ENCODE data around the gene PDE9A. TPM values are rescaled to one million over a fixed set of nuclear protein-coding genes. Genes with fewer than 3 reads are reported as not detected.

PDE9A gene
- total and polyA plus RNA-seq, 4 donors: 2.6 to 16.2 (median 7.8) TPM

DNA sequence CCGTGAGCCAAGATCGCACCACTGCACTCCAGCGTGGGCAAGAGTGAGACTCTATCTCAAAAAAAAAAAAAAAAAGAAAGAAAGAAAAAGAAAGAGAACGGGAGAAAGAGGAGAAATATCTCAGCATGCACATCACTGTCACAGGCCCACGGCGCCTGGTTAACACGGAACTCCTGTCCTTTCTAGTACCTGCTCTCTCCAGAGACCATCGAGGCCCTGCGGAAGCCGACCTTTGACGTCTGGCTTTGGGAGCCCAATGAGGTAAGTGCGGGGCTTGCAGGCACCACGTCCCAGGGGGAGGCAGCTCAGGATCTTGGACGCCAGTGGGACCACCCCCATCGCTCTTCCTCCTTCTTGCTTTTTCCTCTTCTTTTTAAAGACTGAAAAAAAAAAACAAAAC is 100.4 kb downstream of the PDE9A start:
- no peak overlapping the region for H3K4me3 ChIP-seq (ENCODE audit: low read length in 2 of 2)
- H3K9me3 ChIP-seq (ENCODE audit: control insufficient read depth, low read length): no peaks in the 10 kb centered on the region
- 90 to 93% methylated on average over 15 of the region's 15 CpGs for WGBS, 2 donors
- no peaks in the 10 kb centered on the region for H3K27me3 ChIP-seq (ENCODE audit: control insufficient read depth in 1 of 2, insufficient read depth in 2 of 2, low read length in 1 of 2)
- no peak overlapping the region for H3K27ac ChIP-seq (ENCODE audit: low read depth in 1 of 2, low read length in 2 of 2)
- DNase-seq: no peak
- no peaks in the 10 kb centered on the region for H3K4me1 ChIP-seq (ENCODE audit: control insufficient read depth in 1 of 2, insufficient read depth in 2 of 2, low read length in 2 of 2)
- H3K36me3 ChIP-seq (ENCODE audit: control insufficient read depth in 1 of 2, insufficient read depth in 2 of 2, low read length in 1 of 2): no peaks in the 10 kb centered on the region
- no peak for ATAC-seq (ENCODE audit: low FRiP score)
- intact Hi-C loops (cut with DNase I): no loop called here

DNA sequence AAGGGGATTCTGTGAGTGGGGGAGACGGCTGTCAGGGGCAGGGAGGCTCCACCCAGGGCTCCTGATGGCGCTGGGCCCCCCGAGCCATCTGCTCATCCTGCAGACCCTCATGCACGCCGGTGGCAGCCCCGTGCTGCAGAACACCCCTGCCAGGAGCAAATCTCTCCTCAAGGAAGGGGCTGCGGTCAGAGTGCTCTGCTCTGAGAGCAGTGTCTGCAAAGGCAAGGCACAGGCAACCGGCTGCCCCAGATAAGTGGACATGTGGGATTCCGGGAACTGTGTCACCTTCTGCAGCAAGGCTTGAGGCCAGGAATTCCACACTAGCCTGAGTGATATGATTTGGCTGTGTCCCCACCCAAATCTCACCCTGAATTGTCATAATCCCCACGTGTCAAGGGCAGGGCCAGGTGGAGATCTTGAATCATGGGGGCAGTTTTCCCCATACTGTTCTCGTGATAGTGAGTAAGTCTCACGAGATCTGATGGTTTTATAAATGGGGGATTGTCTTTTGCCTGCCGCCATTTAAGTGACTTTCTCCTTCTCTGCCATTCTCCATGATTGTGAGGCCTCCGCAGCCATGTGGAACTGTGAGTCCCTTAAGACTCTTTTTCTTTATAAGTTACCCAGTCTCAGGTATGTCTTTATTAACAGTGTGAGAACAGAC is 101.0 kb downstream of the PDE9A start:
- Histone ChIP-seq H3K27ac (ENCODE audit: low read depth in 1 of 2, low read length in 2 of 2) (no peak overlapping the region), H3K9me3 (ENCODE audit: control insufficient read depth, low read length) (no peaks in the 10 kb centered on the region), H3K4me1 (ENCODE audit: control insufficient read depth in 1 of 2, insufficient read depth in 2 of 2, low read length in 2 of 2) (no peaks in the 10 kb centered on the region), H3K36me3 (ENCODE audit: control insufficient read depth in 1 of 2, insufficient read depth in 2 of 2, low read length in 1 of 2) (no peaks in the 10 kb centered on the region), H3K4me3 (ENCODE audit: low read length in 2 of 2) (no peak overlapping the region), H3K27me3 (ENCODE audit: control insufficient read depth in 1 of 2, insufficient read depth in 2 of 2, low read length in 1 of 2) (no peaks in the 10 kb centered on the region)
- WGBS, 2 donors: 74 to 77% methylated on average over 14 of the region's 14 CpGs
- intact Hi-C loops (cut with DNase I): no loop called here
- DNase-seq: peak in 1 of 2 donors; percentile 42
- ATAC-seq (ENCODE audit: low FRiP score): no peak

DNA sequence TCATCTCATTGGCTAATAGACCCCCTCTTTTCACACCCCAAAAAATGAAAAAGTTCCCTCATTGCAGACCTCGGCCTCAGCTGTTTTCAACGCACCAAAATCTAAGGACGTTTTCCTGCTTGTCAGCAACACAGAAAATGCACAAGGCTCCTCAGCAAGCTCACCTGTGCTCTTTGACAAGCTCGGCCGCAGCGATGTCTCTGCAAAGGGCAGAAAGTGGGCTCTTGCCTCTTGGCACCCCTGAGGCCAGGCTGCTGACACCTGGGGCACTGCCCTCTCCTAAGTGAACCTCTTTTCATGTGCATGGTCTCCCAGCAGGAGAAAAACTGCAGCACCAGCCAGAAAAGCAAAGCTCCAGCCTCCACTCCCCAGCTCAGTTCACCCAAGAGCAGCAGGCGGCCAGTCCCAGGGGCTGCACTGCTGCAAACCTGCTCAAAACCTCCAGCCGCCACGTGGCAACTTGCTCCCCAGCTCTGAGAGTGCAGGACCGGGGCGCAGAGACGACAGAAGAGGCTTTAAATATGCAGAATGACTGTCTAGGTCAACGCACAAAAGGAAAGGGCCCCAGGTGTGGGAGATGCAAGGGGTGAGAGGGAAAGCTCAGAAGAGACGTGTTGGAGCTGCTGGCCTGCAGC is 101.7 kb downstream of the PDE9A start:
- DNase-seq: no peak
- H3K4me3 ChIP-seq (ENCODE audit: low read length in 2 of 2): no peak overlapping the region
- H3K9me3 ChIP-seq (ENCODE audit: control insufficient read depth, low read length): no peaks in the 10 kb centered on the region
- H3K27ac ChIP-seq (ENCODE audit: low read depth in 1 of 2, low read length in 2 of 2): no peak overlapping the region
- H3K36me3 ChIP-seq (ENCODE audit: control insufficient read depth in 1 of 2, insufficient read depth in 2 of 2, low read length in 1 of 2): no peaks in the 10 kb centered on the region
- no peaks in the 10 kb centered on the region for H3K27me3 ChIP-seq (ENCODE audit: control insufficient read depth in 1 of 2, insufficient read depth in 2 of 2, low read length in 1 of 2)
- 84 to 87% methylated on average over 14 of the region's 14 CpGs for WGBS, 2 donors
- H3K4me1 ChIP-seq (ENCODE audit: control insufficient read depth in 1 of 2, insufficient read depth in 2 of 2, low read length in 2 of 2): no peaks in the 10 kb centered on the region
- intact Hi-C loops (cut with DNase I): no loop called here
- no peak for ATAC-seq (ENCODE audit: low FRiP score)

DNA sequence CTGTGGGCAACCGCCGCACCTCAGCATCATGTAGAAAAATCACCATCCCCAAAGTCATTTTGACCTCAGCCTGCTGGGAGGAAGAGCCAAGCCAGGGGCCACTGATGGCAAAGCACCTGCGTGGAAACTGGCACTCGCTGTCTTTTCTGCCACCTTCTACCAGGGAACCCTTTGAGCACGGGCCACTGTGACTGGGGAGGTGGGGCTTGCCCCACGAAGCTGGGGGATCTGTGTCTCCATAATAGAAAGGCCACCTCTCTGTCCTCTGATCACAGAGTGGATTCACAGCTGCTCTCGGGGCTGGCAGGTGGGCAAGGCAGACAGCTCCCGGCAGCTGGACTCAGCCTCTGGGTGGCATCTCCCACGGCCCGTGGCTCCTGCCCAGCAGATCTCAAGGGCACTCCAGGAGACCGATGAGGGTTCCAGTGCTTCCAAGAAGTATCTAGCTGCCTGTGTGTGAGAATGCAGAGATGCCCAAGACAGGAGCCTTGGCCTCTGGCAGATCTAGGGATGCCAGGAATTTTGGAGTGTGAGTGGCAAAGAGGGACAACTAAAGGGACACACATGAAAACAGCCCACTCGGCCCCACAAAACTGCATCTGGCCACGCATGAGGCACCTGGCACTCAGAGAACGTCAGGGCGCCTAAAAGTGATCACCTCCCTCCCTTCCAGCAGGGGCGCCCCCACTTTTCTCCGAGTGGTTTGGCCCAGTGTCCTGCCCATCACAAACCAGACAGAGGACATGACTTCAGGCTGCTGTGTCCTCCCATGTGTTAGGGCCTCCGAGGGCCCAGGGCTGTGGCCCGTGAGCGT is 102.6 kb downstream of the PDE9A start:
- WGBS, 2 donors: 88 to 90% methylated on average over 20 of the region's 20 CpGs
- DNase-seq (peak in 1 of 2 donors; percentile 32), ATAC-seq (ENCODE audit: low FRiP score) (no peak)
- no peak overlapping the region for H3K27ac ChIP-seq (ENCODE audit: low read depth in 1 of 2, low read length in 2 of 2)
- intact Hi-C loops (cut with DNase I): no loop called here
- no peaks in the 10 kb centered on the region for H3K9me3 ChIP-seq (ENCODE audit: control insufficient read depth, low read length)
- no peaks in the 10 kb centered on the region for H3K27me3 ChIP-seq (ENCODE audit: control insufficient read depth in 1 of 2, insufficient read depth in 2 of 2, low read length in 1 of 2)
- no peak overlapping the region for H3K4me3 ChIP-seq (ENCODE audit: low read length in 2 of 2)
- no peaks in the 10 kb centered on the region for H3K36me3 ChIP-seq (ENCODE audit: control insufficient read depth in 1 of 2, insufficient read depth in 2 of 2, low read length in 1 of 2)
- no peaks in the 10 kb centered on the region for H3K4me1 ChIP-seq (ENCODE audit: control insufficient read depth in 1 of 2, insufficient read depth in 2 of 2, low read length in 2 of 2)

DNA sequence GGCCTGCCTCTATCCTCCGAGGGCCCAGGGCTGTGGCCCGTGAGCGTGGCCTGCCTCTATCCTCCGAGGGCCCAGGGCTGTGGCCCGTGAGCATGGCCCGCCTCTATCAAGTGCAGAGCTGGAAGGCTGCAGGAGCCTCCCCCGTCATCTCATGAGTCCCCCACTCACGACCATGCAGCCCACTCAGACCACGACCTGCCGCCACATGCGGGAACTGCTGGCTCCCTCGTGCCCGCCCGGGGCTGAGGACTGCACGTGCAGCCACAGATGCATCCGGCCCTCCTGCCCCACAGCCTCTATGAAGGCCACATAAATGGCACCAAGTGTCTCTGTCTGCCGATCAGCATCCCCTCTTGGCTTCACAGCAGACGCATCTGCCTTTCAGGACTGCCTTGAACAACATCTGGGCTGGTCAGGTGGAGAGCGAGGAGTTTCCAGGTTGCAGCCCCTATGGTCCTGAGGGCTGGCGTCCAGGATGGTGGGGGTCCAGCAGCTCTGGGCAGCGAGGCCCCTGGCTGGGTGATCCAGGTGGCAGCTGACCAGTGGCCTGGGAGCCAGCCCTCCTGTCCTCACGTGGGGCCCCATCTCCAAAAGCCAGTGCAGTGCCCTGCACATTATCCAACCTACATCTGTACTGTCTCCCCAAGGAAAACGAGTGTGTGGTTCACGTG is 103.3 kb downstream of the PDE9A start:
- DNase-seq: peak in 1 of 2 donors; percentile 44
- intact Hi-C loops (cut with DNase I): no loop called here
- no peak for ATAC-seq (ENCODE audit: low FRiP score)
- Histone ChIP-seq H3K27ac (ENCODE audit: low read depth in 1 of 2, low read length in 2 of 2) (no peak overlapping the region), H3K9me3 (ENCODE audit: control insufficient read depth, low read length) (no peaks in the 10 kb centered on the region), H3K36me3 (ENCODE audit: control insufficient read depth in 1 of 2, insufficient read depth in 2 of 2, low read length in 1 of 2) (no peaks in the 10 kb centered on the region), H3K4me1 (ENCODE audit: control insufficient read depth in 1 of 2, insufficient read depth in 2 of 2, low read length in 2 of 2) (no peaks in the 10 kb centered on the region), H3K27me3 (ENCODE audit: control insufficient read depth in 1 of 2, insufficient read depth in 2 of 2, low read length in 1 of 2) (no peaks in the 10 kb centered on the region), H3K4me3 (ENCODE audit: low read length in 2 of 2) (no peak overlapping the region)
- 92 to 95% methylated on average over 24 of the region's 24 CpGs for WGBS, 2 donors

DNA sequence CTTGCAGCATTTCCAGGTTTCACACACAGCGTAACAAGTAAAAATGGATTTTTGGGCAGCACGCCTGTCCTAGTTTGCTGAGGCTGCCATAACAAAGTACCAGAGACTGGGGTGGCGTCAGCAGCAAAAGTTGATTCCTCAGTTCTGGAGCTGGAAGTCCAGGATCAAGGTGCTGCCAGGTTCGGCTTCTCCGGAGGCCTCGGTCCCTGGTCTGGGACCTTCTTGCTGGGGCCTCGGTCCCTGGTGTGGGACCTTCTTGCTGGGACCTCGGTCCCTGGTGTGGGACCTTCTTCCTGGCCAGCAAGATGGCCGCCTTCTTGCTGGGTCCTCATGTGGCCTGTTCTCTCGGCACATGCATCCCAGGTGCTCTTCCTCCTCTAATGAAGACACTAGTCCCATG is 104.0 kb downstream of the PDE9A start:
- no peaks in the 10 kb centered on the region for H3K4me1 ChIP-seq (ENCODE audit: control insufficient read depth in 1 of 2, insufficient read depth in 2 of 2, low read length in 2 of 2)
- ATAC-seq (ENCODE audit: low FRiP score) (no peak), DNase-seq (no peak)
- intact Hi-C loops (cut with DNase I): no loop called here
- H3K9me3 ChIP-seq (ENCODE audit: control insufficient read depth, low read length): no peaks in the 10 kb centered on the region
- no peaks in the 10 kb centered on the region for H3K36me3 ChIP-seq (ENCODE audit: control insufficient read depth in 1 of 2, insufficient read depth in 2 of 2, low read length in 1 of 2)
- no peak overlapping the region for H3K27ac ChIP-seq (ENCODE audit: low read depth in 1 of 2, low read length in 2 of 2)
- H3K27me3 ChIP-seq (ENCODE audit: control insufficient read depth in 1 of 2, insufficient read depth in 2 of 2, low read length in 1 of 2): no peaks in the 10 kb centered on the region
- no peak overlapping the region for H3K4me3 ChIP-seq (ENCODE audit: low read length in 2 of 2)
- WGBS, 2 donors: 93 to 97% methylated on average over 10 of the region's 10 CpGs

DNA sequence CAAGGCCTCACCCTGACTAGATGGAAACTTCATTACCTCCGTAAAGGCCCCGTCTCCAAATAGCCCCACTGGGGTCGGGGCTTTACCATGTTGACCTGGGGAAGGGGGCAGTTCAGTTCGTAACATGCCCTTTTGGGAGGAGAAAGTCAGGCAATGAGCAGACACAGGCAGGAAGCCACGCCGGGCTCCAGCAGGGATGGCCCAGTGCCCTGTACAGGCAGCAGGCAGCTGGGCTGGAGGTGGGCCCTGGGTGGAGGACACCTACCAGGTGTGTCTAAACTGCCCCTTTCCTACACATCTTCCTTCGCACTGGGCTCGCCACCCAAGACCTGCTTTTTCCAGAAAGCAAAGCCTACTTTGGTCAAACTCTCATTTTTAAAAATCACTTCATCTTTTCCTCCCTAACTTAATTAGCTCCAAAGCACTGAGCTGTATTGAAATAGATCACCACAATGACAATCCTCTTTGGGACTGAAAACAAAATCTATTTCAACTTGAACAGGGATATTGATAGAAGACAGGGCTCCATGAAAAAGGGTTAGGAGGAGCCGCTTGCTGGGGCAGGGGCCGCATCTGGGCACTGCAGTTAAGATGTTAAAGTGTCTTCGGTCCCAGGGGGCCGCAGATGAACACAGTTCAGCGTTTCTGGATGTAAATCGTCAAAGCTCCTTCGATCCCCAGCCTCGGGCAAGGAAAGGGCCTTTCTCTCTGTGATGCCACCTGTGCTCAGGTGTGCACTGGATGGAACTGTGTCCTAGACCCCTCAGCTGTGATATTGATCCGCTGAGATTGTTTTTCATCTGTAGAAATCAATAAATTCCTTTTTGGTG is 104.6 kb downstream of the PDE9A start:
- no peak overlapping the region for H3K4me3 ChIP-seq (ENCODE audit: low read length in 2 of 2)
- H3K27me3 ChIP-seq (ENCODE audit: control insufficient read depth in 1 of 2, insufficient read depth in 2 of 2, low read length in 1 of 2): no peaks in the 10 kb centered on the region
- ATAC-seq (ENCODE audit: low FRiP score) (no peak), DNase-seq (no peak)
- intact Hi-C loops (cut with DNase I): no loop called here
- H3K4me1 ChIP-seq (ENCODE audit: control insufficient read depth in 1 of 2, insufficient read depth in 2 of 2, low read length in 2 of 2): no peaks in the 10 kb centered on the region
- H3K36me3 ChIP-seq (ENCODE audit: control insufficient read depth in 1 of 2, insufficient read depth in 2 of 2, low read length in 1 of 2): no peaks in the 10 kb centered on the region
- 94% methylated on average over 17 of the region's 17 CpGs for WGBS, 2 donors
- H3K27ac ChIP-seq (ENCODE audit: low read depth in 1 of 2, low read length in 2 of 2): no peak overlapping the region
- no peaks in the 10 kb centered on the region for H3K9me3 ChIP-seq (ENCODE audit: control insufficient read depth, low read length)
